Colonic mucosa (tissue), 4 donors: ENCODE results near the gene RBM41. TPM values are rescaled to one million over a fixed set of nuclear protein-coding genes. Genes with fewer than 3 reads are reported as not detected.
"Not testable (repeated sequence)": the region's sequence is repeated elsewhere in the genome, so short reads cannot be mapped to it uniquely, and the experiment has no call there.

Experiments used
- DNase-seq: peaks from one replicate; pipeline ENCODE4 v3.0.0-alpha.2; 2020
- H3K27ac ChIP-seq: fragments of 200-600 bp; one replicate; pipeline ENCODE4 v1.8.0; 2021
- H3K27me3 ChIP-seq: fragments of 200-600 bp; one replicate; pipeline ENCODE4 v1.8.0; 2021
- H3K36me3 ChIP-seq: fragments of 200-600 bp; one replicate; pipeline ENCODE4 v1.8.0; 2021
- H3K4me1 ChIP-seq: fragments of 200-600 bp; one replicate; pipeline ENCODE4 v1.8.0; 2021; ENCODE audit warnings: mild to moderate bottlenecking
- H3K4me3 ChIP-seq: fragments of 200-600 bp; one replicate; pipeline ENCODE4 v1.8.0; 2021
- H3K9ac ChIP-seq, 2 donors: one replicate each; pipeline ENCODE4 v1.7.0; 2013; ENCODE audit warnings: control low read depth in 2 of 2, low read depth in 2 of 2, low read length in 2 of 2
- H3K9me3 ChIP-seq: fragments of 200-600 bp; one replicate; pipeline ENCODE4 v1.8.0; 2021
- intact Hi-C: fragments of 100-400 bp; cut with DNase I; formaldehyde crosslinking; loops from one replicate; pipeline ENCODE4 v1.14.1; 2022
- total RNA-seq, 2 donors: library from RNA; stranded (reverse); fragmentation: NEBNext Ultra II Directional in 1 of 2; extraction: Animal tissue kit (Norgen Biotek cat#: 25700) in 1 of 2; gene quantifications; one replicate each; pipeline ENCODE4 v1.2.1, GENCODE V29; 2021
- TF ChIP-seq, protein P1 (sequence below): fragments of 200-600 bp; IDR thresholded peaks from one replicate; pipeline ENCODE4 v1.8.0; 2022; ENCODE audit warnings: antibody characterized with exemption, mild to moderate bottlenecking
- donor health status: healthy.
- donor health status: DM: no; HTN: no; CAD: no.
- donor health status: DM: no; HTN: no; CAD: no.

Gene RBM41
- total RNA-seq: 10 to 100 TPM; 14.3 to 21.9 TPM

GRCh38 chrX:107118322-107119147 is at the start of gene RBM41:
Gene RBM41 (minus strand): TSS chrX:107118822. CDS start chrX:107118773, 49 bp downstream.
- H3K27me3 ChIP-seq: no peaks in the 10 kb centered on the region
- peak within 1 kb of the TSS; percentile 56 for H3K27ac ChIP-seq
- intact Hi-C loops: no loop called here
- TF ChIP-seq, protein P1, sequence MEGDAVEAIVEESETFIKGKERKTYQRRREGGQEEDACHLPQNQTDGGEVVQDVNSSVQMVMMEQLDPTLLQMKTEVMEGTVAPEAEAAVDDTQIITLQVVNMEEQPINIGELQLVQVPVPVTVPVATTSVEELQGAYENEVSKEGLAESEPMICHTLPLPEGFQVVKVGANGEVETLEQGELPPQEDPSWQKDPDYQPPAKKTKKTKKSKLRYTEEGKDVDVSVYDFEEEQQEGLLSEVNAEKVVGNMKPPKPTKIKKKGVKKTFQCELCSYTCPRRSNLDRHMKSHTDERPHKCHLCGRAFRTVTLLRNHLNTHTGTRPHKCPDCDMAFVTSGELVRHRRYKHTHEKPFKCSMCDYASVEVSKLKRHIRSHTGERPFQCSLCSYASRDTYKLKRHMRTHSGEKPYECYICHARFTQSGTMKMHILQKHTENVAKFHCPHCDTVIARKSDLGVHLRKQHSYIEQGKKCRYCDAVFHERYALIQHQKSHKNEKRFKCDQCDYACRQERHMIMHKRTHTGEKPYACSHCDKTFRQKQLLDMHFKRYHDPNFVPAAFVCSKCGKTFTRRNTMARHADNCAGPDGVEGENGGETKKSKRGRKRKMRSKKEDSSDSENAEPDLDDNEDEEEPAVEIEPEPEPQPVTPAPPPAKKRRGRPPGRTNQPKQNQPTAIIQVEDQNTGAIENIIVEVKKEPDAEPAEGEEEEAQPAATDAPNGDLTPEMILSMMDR: no peak
- H3K4me1 ChIP-seq: no peaks in the 10 kb centered on the region
- H3K9me3 ChIP-seq: no peaks in the 10 kb centered on the region
- peak within 1 kb of the TSS; percentile 64 to 67 for H3K9ac ChIP-seq
- DNase-seq: peak; percentile 84
- H3K36me3 ChIP-seq: no peaks in the 10 kb centered on the region
- H3K4me3 ChIP-seq: peak within 1 kb of the TSS; percentile 54

DNA sequence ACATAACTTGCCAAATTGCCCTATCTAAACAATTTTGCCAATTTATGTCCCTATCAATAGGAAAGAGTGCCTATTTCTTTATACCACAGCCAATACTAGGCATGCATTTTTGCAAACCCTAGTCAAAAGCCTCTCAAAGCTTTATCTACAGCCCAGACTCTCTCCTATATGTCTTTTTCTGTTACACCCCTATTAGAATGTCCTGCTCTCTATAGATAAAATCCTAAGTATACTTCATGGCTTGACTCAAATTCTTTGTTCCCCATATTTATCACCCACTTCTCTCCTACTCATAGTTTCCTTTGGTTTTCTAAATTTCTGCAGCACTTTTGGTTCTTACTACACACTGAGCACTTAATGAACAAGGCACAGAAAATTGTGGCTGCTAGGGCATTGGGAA is 49.6 kb upstream of the RBM41 start:
- Histone ChIP-seq H3K9me3 (no peaks in the 10 kb centered on the region), H3K36me3 (no peaks in the 10 kb centered on the region), H3K4me1 (no peaks in the 10 kb centered on the region), H3K9ac (no peak overlapping the region), H3K4me3 (no peak overlapping the region), H3K27me3 (no peaks in the 10 kb centered on the region), H3K27ac (no peak overlapping the region)
- TF ChIP-seq, protein P1: no peak
- intact Hi-C loops: no loop called here
- no peak for DNase-seq

- Histone ChIP-seq H3K27me3 (no peaks in the 10 kb centered on the region), H3K27ac (no peak overlapping the region), H3K9me3 (no peaks in the 10 kb centered on the region), H3K9ac (no peak overlapping the region), H3K4me1 (no peaks in the 10 kb centered on the region), H3K36me3 (no peaks in the 10 kb centered on the region), H3K4me3 (no peak overlapping the region)
- TF ChIP-seq, protein P1: no peak
- intact Hi-C loops: no loop called here
- DNase-seq: no peak
These were observed 48.7 kb upstream of the RBM41 start for GRCh38 chrX:107167163-107167921.

DNA sequence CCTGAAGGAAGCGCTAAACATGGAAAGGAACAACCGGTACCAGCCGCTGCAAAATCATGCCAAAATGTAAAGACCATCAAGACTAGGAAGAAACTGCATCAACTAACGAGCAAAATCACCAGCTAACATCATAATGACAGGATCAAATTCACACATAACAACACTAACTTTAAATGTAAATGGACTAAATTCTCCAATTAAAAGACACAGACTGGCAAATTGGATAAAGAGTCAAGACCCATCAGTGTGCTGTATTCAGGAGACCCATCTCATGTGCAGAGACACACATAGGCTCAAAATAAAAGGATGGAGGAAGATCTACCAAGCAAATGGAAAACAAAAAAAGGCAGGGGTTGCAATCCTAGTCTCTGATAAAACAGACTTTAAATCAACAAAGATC is 39.0 kb upstream of the RBM41 start:
- H3K9me3 ChIP-seq, H3K36me3 ChIP-seq, H3K4me3 ChIP-seq, H3K9ac ChIP-seq, H3K4me1 ChIP-seq, DNase-seq, H3K27me3 ChIP-seq, intact Hi-C loops, H3K27ac ChIP-seq: not testable (repeated sequence)

DNA sequence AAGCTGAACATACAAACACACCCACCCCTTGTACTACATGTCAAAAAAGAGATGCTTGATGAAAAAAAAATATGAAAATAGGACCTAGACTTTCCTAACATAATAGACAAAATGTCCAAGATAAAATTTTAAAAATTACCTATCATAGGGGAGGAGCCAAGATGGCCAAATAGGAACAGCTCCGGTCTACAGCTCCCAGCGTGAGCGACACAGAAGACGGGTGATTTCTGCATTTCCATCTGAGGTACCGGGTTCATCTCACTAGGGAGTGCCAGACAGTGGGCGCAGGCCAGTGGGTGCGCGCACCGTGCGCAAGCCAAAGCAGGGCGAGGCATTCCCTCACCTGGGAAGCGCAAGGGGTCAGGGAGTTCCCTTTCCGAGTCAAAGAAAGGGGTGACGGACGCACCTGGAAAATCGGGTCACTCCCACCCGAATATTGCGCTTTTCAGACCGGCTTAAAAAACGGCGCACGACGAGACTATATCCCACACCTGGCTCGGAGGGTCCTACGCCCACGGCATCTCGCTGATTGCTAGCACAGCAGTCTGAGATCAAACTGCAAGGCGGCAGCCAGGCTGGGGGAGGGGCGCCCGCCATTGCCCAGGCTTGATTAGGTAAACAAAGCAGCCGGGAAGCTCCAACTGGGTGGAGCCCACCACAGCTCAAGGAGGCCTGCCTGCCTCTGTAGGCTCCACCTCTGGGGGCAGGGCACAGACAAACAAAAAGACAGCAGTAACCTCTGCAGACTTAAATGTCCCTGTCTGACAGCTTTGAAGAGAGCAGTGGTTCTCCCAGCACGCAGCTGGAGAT is 37.2 kb upstream of the RBM41 start:
- peak overlapping the region; percentile 25 for H3K4me3 ChIP-seq
- H3K9ac ChIP-seq, H3K36me3 ChIP-seq, H3K27me3 ChIP-seq, intact Hi-C loops, H3K27ac ChIP-seq, H3K9me3 ChIP-seq, DNase-seq, H3K4me1 ChIP-seq: not testable (repeated sequence)
